Erythroblast (primary cell): Measurements from ENCODE around the gene NTRK2.

Experiments
- GATA1 ChIP-seq: IDR thresholded peaks from 2 replicates; pipeline ENCODE4 v1.6.1; 2011; ENCODE audit warnings: low read depth, mild to moderate bottlenecking, control low read depth, low read length, moderate library complexity
- POLR2A ChIP-seq: IDR thresholded peaks from 2 replicates; pipeline ENCODE4 v1.6.1; 2011; ENCODE audit warnings: mild to moderate bottlenecking, low read length

GRCh38 chr9:85038824-85039608 is 369.5 kb downstream of the NTRK2 start:
- TF ChIP-seq POLR2A: no peak
- TF ChIP-seq GATA1: no peak
